Ishikawa (cell line): ENCODE measurements around the gene PCNT.

Experiments used
- CEBPB ChIP-seq: IDR thresholded peaks from 2 replicates; pipeline ENCODE4 v1.6.1; 2012
- CREB1 ChIP-seq: IDR thresholded peaks from 2 replicates; pipeline ENCODE4 v1.6.1; 2012; ENCODE audit warnings: low read depth
- EGR1 ChIP-seq: IDR thresholded peaks from 2 replicates; pipeline ENCODE4 v1.6.1; 2012
- EP300 ChIP-seq: IDR thresholded peaks from 2 replicates; pipeline ENCODE4 v1.6.1; 2012; ENCODE audit warnings: borderline replicate concordance
- FOXM1 ChIP-seq: IDR thresholded peaks from 2 replicates; pipeline ENCODE4 v1.6.1; 2012; ENCODE audit warnings: low read depth, borderline replicate concordance
- MAX ChIP-seq: IDR thresholded peaks from 2 replicates; pipeline ENCODE4 v1.6.1; 2012
- NFIC ChIP-seq: IDR thresholded peaks from 2 replicates; pipeline ENCODE4 v1.6.1; 2012
- RAD21 ChIP-seq: IDR thresholded peaks from 2 replicates; pipeline ENCODE4 v1.6.1; 2012; ENCODE audit warnings: low read depth
- REST ChIP-seq: IDR thresholded peaks from 2 replicates; pipeline ENCODE4 v1.6.1; 2012; ENCODE audit warnings: low read depth, mild to moderate bottlenecking
- TAF1 ChIP-seq: IDR thresholded peaks from 2 replicates; pipeline ENCODE4 v1.6.1; 2012; ENCODE audit warnings: low read depth, mild to moderate bottlenecking
- TCF12 ChIP-seq: IDR thresholded peaks from 2 replicates; pipeline ENCODE4 v1.6.1; 2012; ENCODE audit warnings: low read depth
- TEAD4 ChIP-seq: IDR thresholded peaks from 2 replicates; pipeline ENCODE4 v1.6.1; 2012
- USF1 ChIP-seq: IDR thresholded peaks from 2 replicates; pipeline ENCODE4 v1.6.1; 2012
- YY1 ChIP-seq: IDR thresholded peaks from 2 replicates; pipeline ENCODE4 v1.6.1; 2012; ENCODE audit warnings: low read depth
- ZBTB7A ChIP-seq: IDR thresholded peaks from 2 replicates; pipeline ENCODE4 v1.6.1; 2012; ENCODE audit warnings: low read depth

The PCNT gene

GRCh38 chr21:46366561-46366960 lies 42.6 kb downstream of the PCNT start:
- TF ChIP-seq EGR1 (no peak), USF1 (no peak), ZBTB7A (no peak), MAX (no peak), TEAD4 (no peak)

- TF ChIP-seq MAX (no peak), CREB1 (no peak), NFIC (no peak), RAD21 (no peak), ZBTB7A (no peak), TAF1 (no peak), REST (no peak), EP300 (no peak)
Observed at GRCh38 chr21:46366966-46367365, 43.0 kb downstream of the PCNT start.

- no peak for TF ChIP-seq EP300
- TF ChIP-seq EGR1, result no peak
- no peak for TF ChIP-seq REST
- TF ChIP-seq YY1, result no peak
- no peak for TF ChIP-seq TEAD4
- no peak for TF ChIP-seq CEBPB
Observed at GRCh38 chr21:46368533-46369285, 44.8 kb downstream of the PCNT start.

- TF ChIP-seq TEAD4 (no peak), TAF1 (no peak), USF1 (no peak), MAX (no peak), REST (no peak), EP300 (no peak), NFIC (no peak), ZBTB7A (no peak), EGR1 (no peak), YY1 (no peak), FOXM1 (no peak), RAD21 (no peak), TCF12 (no peak), CEBPB (no peak), CREB1 (no peak)
Observed at GRCh38 chr21:46369520-46370235, 45.7 kb downstream of the PCNT start.
